Measurements from ENCODE around the gene SPRR3.

DNA sequence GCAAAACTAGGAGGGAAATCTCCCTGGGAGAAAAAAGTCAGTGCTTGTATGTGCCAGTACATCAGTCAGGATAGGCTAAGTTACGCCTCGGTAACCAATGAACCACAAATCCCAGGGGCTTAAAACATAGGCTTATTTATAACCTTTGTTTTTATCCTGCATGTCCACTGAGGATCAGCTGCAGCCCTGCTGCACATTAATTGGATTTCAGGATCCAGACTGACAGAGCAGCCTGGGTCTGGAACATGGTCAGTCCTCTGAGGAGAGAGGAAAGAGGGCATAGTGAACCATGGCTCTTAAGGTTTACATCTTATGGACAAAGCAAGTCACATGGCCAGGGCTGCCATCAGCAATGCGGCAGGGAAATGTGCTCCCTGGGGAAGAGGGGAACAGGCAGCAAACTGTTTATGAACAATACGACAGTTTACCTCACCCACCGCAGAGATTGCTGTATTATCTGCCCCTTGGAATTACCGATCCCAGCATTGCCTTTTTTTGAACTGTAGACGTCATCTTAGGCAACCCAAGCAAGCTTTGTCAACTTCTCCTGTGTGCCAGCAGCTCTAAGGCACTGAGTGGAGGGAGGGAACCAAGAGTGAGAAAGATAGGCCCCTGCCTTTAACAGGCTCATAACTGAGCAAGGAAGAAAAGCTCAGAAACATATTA lies 40.2 kb upstream of the SPRR3 start:
- no peak for TF ChIP-seq EZH2phosphoT487 (IDR thresholded peaks at IDR 0.05; ENCODE audit: insufficient read depth, low read depth)
- TF ChIP-seq EZH2 (IDR thresholded peaks at IDR 0.05; ENCODE audit: insufficient read depth, poor library complexity, severe bottlenecking): no peak

Data from GM23248 (cell line).